B cell (primary cell): ENCODE measurements around the gene OGDH. TPM values are rescaled to one million over a fixed set of nuclear protein-coding genes. Genes with fewer than 3 reads are reported as not detected.

Source experiments
- ATAC-seq: fragments of 200-7000 bp; cut with Tn5 transposase; one replicate; pipeline ENCODE4 v1.10.0; 2021; ENCODE audit warnings: low read depth, mild to moderate bottlenecking, moderate number of reproducible peaks, moderate library complexity
- CTCF ChIA-PET: fragments of 350-600 bp; sonication (Branson Sonifier 250); formaldehyde crosslinking; loops from one replicate; lab custom pipeline; 2021; ENCODE audit warnings: antibody characterized with exemption, inconsistent platforms; lab: Charles Lee
- POLR2A ChIA-PET: fragments of 350-600 bp; sonication (Branson Sonifier 250); formaldehyde crosslinking; loops from one replicate; lab custom pipeline; 2021; ENCODE audit warnings: antibody characterized with exemption; lab: Charles Lee
- DNase-seq: peaks from one replicate; pipeline ENCODE4 v3.0.0; 2013
- H2AFZ ChIP-seq: 2 replicates; pipeline ENCODE4 v1.6.1; 2012; ENCODE audit warnings: mild to moderate bottlenecking, low read depth, low read length; ENCODE audit not compliant: insufficient read depth, poor library complexity, severe bottlenecking
- H3K27ac ChIP-seq, 2 donors: 1 replicate in 1 of 2; 2 replicates in 1 of 2; pipeline ENCODE4 v1.5.1; 2012 to 2013; ENCODE audit warnings: low read length in 2 of 2, mild to moderate bottlenecking in 2 of 2, moderate library complexity in 1 of 2
- H3K27me3 ChIP-seq, 4 experiments: fragments of 200-600 bp in 1 of 4; sonication (generic) in 1 of 4; replicated peaks in 1 of 4; 1 replicate in 2 of 4; 2 replicates in 2 of 4; pipeline versions ENCODE4 v1.6.1 to v1.7.0; 2013 to 2016; ENCODE audit warnings: low read length in 3 of 4, mild to moderate bottlenecking in 2 of 4, mixed read lengths in 1 of 4, moderate library complexity in 1 of 4; ENCODE audit not compliant: insufficient read depth in 4 of 4, control insufficient read depth in 3 of 4; ENCODE audit errors: control extremely low read depth in 1 of 4
- H3K36me3 ChIP-seq, 2 experiments: replicated peaks in 1 of 2; 1 replicate in 1 of 2; 2 replicates in 1 of 2; pipeline versions ENCODE4 v1.6.1 to v1.7.1; 2013; ENCODE audit warnings: low read length in 1 of 2; ENCODE audit not compliant: insufficient read depth in 2 of 2, control insufficient read depth in 1 of 2; ENCODE audit errors: control extremely low read depth in 1 of 2, extremely low read depth in 1 of 2
- H3K4me1 ChIP-seq, 2 donors: fragments of 200-600 bp in 1 of 2; sonication (generic) in 1 of 2; 1 replicate in 1 of 2; 2 replicates in 1 of 2; pipeline versions ENCODE4 v1.5.1 to v1.6.1; 2013 to 2017; ENCODE audit warnings: low read length in 2 of 2; ENCODE audit not compliant: control insufficient read depth in 2 of 2, insufficient read depth in 2 of 2
- H3K4me2 ChIP-seq: replicated peaks from 2 replicates; pipeline ENCODE3; 2012; ENCODE audit warnings: mild to moderate bottlenecking, low read depth, low read length; ENCODE audit not compliant: poor library complexity, severe bottlenecking
- H3K4me3 ChIP-seq, 5 experiments: fragments of 200-600 bp in 1 of 5; sonication (generic) in 1 of 5; 1 replicate in 3 of 5; 2 replicates in 2 of 5; pipeline versions ENCODE4 v1.5.1 to v1.7.0; 2011 to 2016; ENCODE audit warnings: low read length in 4 of 5, mild to moderate bottlenecking in 4 of 5, low read depth in 2 of 5, control low read depth in 1 of 5, moderate library complexity in 1 of 5; ENCODE audit not compliant: insufficient read depth in 1 of 5; ENCODE audit errors: control extremely low read depth in 1 of 5, extremely low read depth in 1 of 5
- H3K79me2 ChIP-seq: fragments of 200-600 bp; sonication (generic); one replicate; pipeline ENCODE4 v1.6.0; 2016; ENCODE audit warnings: low read length; ENCODE audit not compliant: control insufficient read depth, insufficient read depth
- H3K9ac ChIP-seq: fragments of 200-600 bp; sonication (generic); 2 replicates; pipeline ENCODE4 v1.6.1; 2017; ENCODE audit warnings: mild to moderate bottlenecking, low read length, moderate library complexity
- H3K9me3 ChIP-seq, 3 donors: one replicate each; pipeline versions ENCODE4 v1.6.1 to v1.7.1; 2013; ENCODE audit warnings: low read length in 2 of 3; ENCODE audit not compliant: control insufficient read depth in 2 of 3, insufficient read depth in 1 of 3; ENCODE audit errors: control extremely low read depth in 1 of 3
- H4K20me1 ChIP-seq: 2 replicates; pipeline ENCODE4 v1.6.0; 2012; ENCODE audit warnings: mild to moderate bottlenecking, low read length; ENCODE audit not compliant: insufficient read depth, control insufficient read depth, poor library complexity, severe bottlenecking
- H3K27ac Mint-ChIP-seq: one replicate; pipeline ENCODE4 v1.8.0; 2021; ENCODE audit warnings: mixed read lengths
- H3K27me3 Mint-ChIP-seq: one replicate; pipeline ENCODE4 v1.8.0; 2021; ENCODE audit warnings: mixed read lengths
- H3K4me1 Mint-ChIP-seq: one replicate; pipeline ENCODE4 v1.8.0; 2021; ENCODE audit warnings: mixed read lengths
- H3K4me3 Mint-ChIP-seq: one replicate; pipeline ENCODE4 v1.8.0; 2021; ENCODE audit warnings: mixed read lengths
- H3K9me3 Mint-ChIP-seq: one replicate; pipeline ENCODE4 v1.8.0; 2022; ENCODE audit warnings: mixed read lengths; ENCODE audit not compliant: insufficient read depth
- CTCF ChIP-seq: fragments of 200-600 bp; IDR thresholded peaks from one replicate; pipeline ENCODE4 v1.8.0; 2022; ENCODE audit warnings: antibody characterized with exemption, mild to moderate bottlenecking
- EZH2 ChIP-seq: IDR thresholded peaks from 2 replicates; pipeline ENCODE4 v1.6.1; 2012; ENCODE audit warnings: borderline replicate concordance, low read depth, mild to moderate bottlenecking, moderate library complexity, low read length; ENCODE audit not compliant: insufficient read depth, poor library complexity, severe bottlenecking
- WGBS: methylation state at CpG from one replicate; pipeline ENCODE4 v1.1.5; 2013; ENCODE audit warnings: missing lambda C conversion rate; ENCODE audit not compliant: insufficient coverage; 5-methylcytosine and 5-hydroxymethylcytosine counted together
- intact Hi-C: fragments of 100-400 bp; cut with micrococcal nuclease; formaldehyde crosslinking; loops from one replicate; pipeline ENCODE4 v1.10.0; 2022
- polyA plus RNA-seq: library from polyadenylated mRNA; depleted of rRNA; stranded (reverse); fragments of >200 nt; gene quantifications from 2 replicates; pipeline ENCODE4 v1.2.3, GENCODE V29; 2012
- total RNA-seq, 2 donors: library from RNA; stranded (reverse); fragments of 120-200 nt in 1 of 2; gene quantifications; 1 replicate in 1 of 2; 2 replicates in 1 of 2; pipeline versions ENCODE4 v1.2.3 to v1.2.4, GENCODE V29; 2013 to 2022

OGDH gene
- total and polyA plus RNA-seq, 2 donors (not counting 1 experiment from before 2014, with no cell fraction given): 42.6 to 80.2 TPM

- 100% methylated on average over 5 of the region's 6 CpGs for WGBS
- intact Hi-C loops: no loop called here
- H3K4me3 ChIP-seq: no peak overlapping the region
- no peaks in the 10 kb centered on the region for H3K27me3 ChIP-seq
- H3K4me2 ChIP-seq: no peak overlapping the region
- DNase-seq (no peak), ATAC-seq (no peak)
- no peak overlapping the region for H3K27ac Mint-ChIP-seq
- H3K9ac ChIP-seq: no peak overlapping the region
- POLR2A ChIA-PET: interaction anchor here (1.3 kb wide), 1 partner anchor 19 kb away, joined by 7 read pairs; the partner anchor contains the start of gene OGDH
- H3K9me3 ChIP-seq: no peaks in the 10 kb centered on the region
- H3K27me3 Mint-ChIP-seq: no peaks in the 10 kb centered on the region
- CTCF ChIA-PET: interaction anchor here (0.9 kb wide), 1 partner anchor 9 kb away, joined by 3 read pairs; no protein-coding TSS in a partner anchor
- H3K36me3 ChIP-seq: peaks cover 11 to 26% of the 10 kb centered on the region in 2 experiments
- peaks cover 52% of the 10 kb centered on the region for H3K4me1 Mint-ChIP-seq
- no peak overlapping the region for H3K4me3 Mint-ChIP-seq
- peaks cover 24 to 46% of the 10 kb centered on the region in 2 donors for H3K4me1 ChIP-seq
- H2AFZ ChIP-seq: no peak overlapping the region
- H3K27ac ChIP-seq: no peak overlapping the region
- peaks cover 64% of the 10 kb centered on the region for H3K79me2 ChIP-seq
- TF ChIP-seq EZH2 (no peak), CTCF (no peak)
- peaks cover 10% of the 10 kb centered on the region for H4K20me1 ChIP-seq
- H3K9me3 Mint-ChIP-seq: no peaks in the 10 kb centered on the region
Observed at GRCh38 chr7:44625526-44626471, 19.4 kb downstream of the OGDH start.

GRCh38 chr7:44626620-44627019 lies 20.2 kb downstream of the OGDH start:
- WGBS: 89% methylated on average over 3 of the region's 4 CpGs
- Histone ChIP-seq H3K9me3 (no peaks in the 10 kb centered on the region), H3K27ac (no peak overlapping the region), H3K27me3 (no peaks in the 10 kb centered on the region), H3K36me3 (peaks cover 11 to 26% of the 10 kb centered on the region in 2 experiments), H3K9ac (no peak overlapping the region), H3K4me2 (no peak overlapping the region), H3K4me3 (no peak overlapping the region), H2AFZ (no peak overlapping the region), H3K79me2 (peaks cover 56% of the 10 kb centered on the region), H3K4me1 (peaks cover 32 to 55% of the 10 kb centered on the region in 2 donors), H4K20me1 (peaks cover 2% of the 10 kb centered on the region)
- intact Hi-C loops: no loop called here
- no peak for TF ChIP-seq CTCF
- DNase-seq (no peak), ATAC-seq (no peak)
- no peaks in the 10 kb centered on the region for H3K27me3 Mint-ChIP-seq
- no peaks in the 10 kb centered on the region for H3K9me3 Mint-ChIP-seq
- H3K27ac Mint-ChIP-seq: no peak overlapping the region
- POLR2A ChIA-PET: interaction anchor here (1.3 kb wide), 1 partner anchor 20 kb away, joined by 7 read pairs; the partner anchor contains the start of gene OGDH
- CTCF ChIA-PET: interaction anchor here (0.9 kb wide), 1 partner anchor 8 kb away, joined by 3 read pairs; no protein-coding TSS in a partner anchor
- no peak overlapping the region for H3K4me3 Mint-ChIP-seq
- H3K4me1 Mint-ChIP-seq: peaks cover 55% of the 10 kb centered on the region
